Skin of body (tissue), 2 donors: Measurements from ENCODE around the gene ANAPC1. TPM values are rescaled to one million over a fixed set of nuclear protein-coding genes. Genes with fewer than 3 reads are reported as not detected.
"Not testable (repeated sequence)": the region's sequence is repeated elsewhere in the genome, so short reads cannot be mapped to it uniquely, and the experiment has no call there.

Source experiments
- DNase-seq: peaks from one replicate; lab custom pipeline; 2025; lab: John Stamatoyannopoulos, UW
- total RNA-seq: library from RNA; depleted of rRNA; stranded (reverse); fragments of >200 nt; gene quantifications from one replicate; pipeline ENCODE4 v1.2.3, GENCODE V29; 2014

Gene ANAPC1
- total RNA-seq, 1 donor from 2014 or later = 51.1 TPM

DNA sequence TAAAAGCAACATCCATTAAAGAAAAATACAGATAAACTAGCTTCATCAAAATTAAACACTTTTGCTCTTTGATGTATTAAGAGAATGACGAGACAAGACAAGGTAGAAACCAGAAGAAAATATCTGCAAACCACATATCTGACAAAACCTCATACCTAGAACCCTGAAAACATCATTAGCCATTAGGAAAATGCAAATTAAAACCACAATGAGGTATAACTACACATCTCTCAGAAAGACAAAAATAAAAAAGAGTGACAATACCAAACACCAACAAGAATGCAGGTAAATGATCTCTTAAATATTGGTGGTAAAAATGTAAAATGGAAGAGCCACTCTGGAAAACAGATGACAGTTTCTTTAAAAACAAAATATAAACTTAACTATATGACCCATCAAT lies 53.5 kb downstream of the ANAPC1 start:
- not testable (repeated sequence) for DNase-seq

DNA sequence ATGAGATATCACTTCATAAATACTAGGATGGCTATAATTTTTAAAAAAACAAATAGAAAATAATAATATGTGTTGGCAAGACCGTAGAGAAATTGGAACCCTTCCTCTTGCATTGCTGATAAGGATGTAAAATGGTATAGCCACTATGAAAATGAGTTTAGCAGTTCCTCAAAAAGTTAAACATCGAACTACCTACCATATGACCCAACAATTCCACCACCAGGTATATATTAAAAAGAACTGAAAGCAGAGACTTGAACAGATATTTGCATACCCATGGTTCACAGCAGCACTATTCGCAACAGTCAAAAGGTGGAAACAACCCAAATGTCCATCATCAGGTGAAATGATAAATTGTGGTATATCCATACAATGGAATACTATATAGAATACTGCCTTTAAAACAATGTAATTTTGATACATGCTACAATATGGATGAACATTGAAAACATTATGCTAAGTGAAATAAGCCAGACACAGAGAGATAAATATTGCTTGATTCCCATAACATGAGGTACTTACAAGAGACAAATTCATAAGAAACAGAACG lies 55.7 kb downstream of the ANAPC1 start:
- DNase-seq = not testable (repeated sequence)

DNA sequence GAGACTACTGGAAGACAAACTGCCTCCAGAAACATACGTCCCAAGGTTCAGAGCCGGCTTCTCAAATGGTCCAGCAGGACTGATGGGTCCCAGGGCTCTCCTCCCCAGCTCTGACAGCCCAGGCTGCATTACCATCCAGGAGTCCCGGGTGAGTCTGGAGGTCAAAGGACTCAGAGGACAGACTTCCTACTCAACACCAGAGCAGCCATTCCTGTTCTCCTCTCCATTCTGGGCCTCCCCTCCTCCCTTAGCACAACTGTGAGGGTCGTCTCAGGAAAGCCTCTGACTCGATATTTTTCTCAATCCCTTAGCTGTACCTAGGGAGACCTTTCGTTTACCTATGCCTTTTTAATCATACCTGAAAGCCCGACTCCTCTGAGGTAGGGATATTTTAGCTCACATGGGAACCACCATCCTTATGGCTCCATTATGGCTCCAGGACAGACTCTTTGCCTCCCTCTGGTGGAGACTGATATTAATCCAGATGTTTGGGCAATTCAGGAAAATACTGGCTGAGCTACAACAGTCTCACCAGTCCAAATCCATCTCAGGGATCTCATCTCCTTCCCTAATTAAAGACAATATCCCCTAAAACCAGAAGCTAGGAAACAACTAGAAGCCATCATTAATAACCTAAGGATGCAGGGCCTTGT lies 70.9 kb downstream of the ANAPC1 start:
- DNase-seq = not testable (repeated sequence)

DNA sequence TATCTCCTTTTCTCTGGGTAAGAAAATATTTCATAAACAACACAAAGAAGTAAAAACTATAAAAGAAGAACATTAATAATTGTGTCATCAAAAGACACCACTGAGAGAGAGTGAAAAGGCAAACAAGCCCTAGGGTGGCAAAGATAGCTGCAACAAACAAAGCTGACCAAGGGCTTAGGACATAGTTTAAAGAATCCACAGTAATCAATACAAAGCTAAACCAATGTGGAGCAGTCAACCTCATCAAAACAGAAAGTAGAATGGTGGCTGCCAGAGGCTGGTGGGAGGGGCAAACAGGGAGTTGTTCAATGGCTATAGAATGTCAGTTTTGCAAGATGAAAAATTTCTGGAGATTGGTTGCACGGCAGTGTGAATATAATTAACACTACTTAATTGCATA lies 93.4 kb downstream of the ANAPC1 start:
- not testable (repeated sequence) for DNase-seq

- not testable (repeated sequence) for DNase-seq
Observed at GRCh38 chr2:111784081-111784480, 99.9 kb downstream of the ANAPC1 start.

- not testable (repeated sequence) for DNase-seq
Observed at GRCh38 chr2:111782195-111782594, 101.8 kb downstream of the ANAPC1 start.

DNA sequence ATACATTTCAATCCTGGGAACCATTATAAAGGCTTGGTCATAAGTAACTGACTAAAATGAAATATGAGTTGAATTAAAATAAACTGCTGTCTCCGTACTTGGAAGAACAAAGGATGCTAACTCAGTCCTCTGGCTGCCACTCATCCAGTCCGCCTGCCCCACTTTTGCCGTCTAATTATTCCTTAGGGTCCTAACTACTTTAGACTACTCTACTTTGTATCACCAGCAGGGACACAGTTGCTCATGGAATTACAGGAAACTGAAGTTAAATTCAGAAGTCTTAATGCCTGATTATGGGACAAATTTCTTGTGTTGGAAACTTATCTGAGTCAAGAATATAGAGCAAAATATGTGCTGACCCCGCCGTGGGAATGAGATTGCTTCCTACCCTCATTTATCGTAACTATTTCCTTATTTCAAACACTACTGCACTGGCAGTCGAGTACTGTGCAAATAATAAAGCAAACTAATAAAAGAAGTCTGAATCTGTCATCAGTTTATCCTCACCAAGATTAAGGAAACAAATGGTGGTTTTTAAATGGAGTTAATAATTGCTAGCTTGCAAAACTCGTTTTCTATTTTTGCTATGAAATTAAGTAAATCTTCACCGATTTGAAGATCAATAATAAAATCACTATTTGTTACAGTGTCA lies 102.4 kb downstream of the ANAPC1 start:
- not testable (repeated sequence) for DNase-seq

DNA sequence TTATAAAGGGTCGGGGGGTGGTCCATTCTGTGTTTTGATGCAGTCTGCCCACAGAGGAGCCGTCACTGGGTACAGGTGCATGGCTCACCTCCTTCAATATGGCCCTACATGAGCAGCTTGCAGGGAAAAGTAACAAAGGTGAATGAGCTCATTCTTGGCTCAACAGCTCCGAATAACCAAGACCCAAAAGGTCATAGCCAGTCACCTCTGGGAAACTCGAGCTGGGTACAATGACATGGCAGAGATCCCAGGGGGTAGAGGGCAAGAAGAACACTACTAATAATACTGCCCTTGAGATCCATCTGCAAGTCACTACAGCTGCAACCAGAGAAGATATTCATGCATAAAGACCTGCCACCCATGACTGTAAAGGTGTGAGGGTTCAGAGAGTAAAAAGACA lies 106.8 kb downstream of the ANAPC1 start:
- DNase-seq = not testable (repeated sequence)

- DNase-seq = not testable (repeated sequence)
Observed at GRCh38 chr2:111776296-111776695, 107.7 kb downstream of the ANAPC1 start.

DNA sequence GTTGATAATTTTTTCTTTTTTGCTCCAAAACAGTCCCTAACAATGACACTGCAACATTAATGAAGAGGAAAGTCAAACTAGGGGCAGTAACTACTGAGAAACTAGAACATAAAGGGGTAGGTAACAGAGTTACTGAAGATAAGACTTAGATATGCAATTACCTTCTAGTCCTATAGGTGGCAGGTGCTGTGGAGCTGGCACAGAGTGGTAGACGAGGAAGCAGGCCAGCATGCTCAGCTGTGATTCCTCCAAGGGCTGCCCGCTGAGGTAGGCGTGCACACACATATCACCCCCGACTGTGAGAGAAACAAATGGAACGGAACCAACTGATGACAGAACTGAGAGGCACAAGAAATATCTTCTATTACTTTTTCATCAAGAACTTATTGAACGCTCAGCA lies 111.8 kb downstream of the ANAPC1 start:
- not testable (repeated sequence) for DNase-seq

- not testable (repeated sequence) for DNase-seq
Observed at GRCh38 chr2:111770916-111771658, 112.9 kb downstream of the ANAPC1 start.

DNA sequence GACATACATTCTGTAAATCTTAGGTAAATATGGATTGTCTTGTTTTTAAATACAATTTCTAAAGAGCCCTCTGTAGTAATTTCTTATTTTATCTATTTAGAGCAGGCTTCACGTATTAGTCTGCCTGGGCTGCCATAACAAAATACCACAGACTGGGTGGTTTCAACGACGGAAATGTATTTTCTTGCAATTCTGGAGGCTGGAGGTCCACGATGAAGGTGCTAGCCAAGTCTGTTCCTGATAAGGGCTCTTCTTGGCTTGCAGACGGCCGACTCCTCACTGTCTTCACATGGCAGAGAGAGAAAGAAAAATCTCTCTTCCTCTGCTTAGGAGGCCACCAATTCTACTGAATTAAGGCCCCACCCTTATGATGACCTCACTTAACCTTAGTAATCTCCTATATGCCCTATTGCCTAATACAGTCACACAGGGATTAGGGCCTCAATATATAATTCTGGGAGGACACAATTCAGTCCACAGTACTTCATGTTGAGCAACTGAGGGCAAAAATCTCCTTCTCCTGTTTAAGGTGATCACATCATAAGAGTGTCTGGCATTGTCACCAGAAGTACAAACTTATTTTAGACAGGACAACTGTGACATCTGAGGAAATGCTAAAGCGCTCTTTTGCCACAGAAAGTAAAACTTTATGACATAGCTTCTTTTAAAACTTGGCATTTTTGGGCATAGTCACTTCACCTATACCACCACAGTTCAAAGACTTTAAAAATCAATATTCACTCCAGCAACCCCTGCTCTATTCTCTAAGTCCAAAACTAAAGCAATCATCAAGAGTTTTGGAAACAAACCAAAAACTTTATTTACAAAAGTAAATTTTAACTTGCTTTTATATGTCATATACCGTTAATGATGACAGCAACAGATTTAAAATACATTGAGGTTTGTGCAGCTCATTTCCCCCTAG lies 115.5 kb downstream of the ANAPC1 start:
- not testable (repeated sequence) for DNase-seq

DNA sequence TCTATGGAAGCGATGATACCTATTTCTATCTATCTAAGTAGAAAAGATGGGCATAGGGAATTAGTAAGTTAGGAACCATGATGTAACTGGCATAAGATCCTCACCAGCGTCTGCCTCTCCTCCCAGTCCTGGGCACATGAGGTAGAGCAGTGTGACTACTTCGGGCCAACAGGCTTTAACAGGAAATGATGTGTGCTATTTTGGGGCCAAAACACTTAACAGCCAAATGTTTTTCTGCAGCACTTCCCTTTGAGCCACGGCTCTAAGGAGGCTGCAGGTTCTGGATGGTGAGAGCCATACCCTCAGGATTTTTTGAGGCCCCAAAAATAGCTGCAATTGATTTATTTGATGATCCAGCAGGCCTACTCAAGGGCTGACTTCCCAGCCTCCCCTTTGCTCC lies 116.9 kb downstream of the ANAPC1 start:
- DNase-seq = not testable (repeated sequence)

- not testable (repeated sequence) for DNase-seq
Observed at GRCh38 chr2:111766295-111766694, 117.7 kb downstream of the ANAPC1 start.

DNA sequence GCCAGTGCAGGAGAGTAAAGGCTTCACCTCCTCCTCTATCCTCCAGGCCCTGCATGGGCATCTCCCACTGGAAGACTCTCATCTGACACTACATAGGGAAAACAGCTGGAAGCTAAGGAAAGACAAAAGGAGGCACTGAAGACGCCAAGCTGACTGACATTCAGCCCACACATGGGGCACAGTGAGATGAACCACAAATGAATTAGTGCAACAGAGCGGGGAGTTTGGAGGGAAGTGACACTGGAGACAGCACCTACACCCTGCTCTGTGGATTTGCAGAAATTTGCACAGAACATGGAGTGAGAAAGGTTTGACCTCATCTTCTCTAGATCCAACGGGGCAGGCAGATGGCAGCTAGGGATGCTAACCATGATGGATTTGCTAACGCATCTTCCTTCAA lies 119.8 kb downstream of the ANAPC1 start:
- not testable (repeated sequence) for DNase-seq

DNA sequence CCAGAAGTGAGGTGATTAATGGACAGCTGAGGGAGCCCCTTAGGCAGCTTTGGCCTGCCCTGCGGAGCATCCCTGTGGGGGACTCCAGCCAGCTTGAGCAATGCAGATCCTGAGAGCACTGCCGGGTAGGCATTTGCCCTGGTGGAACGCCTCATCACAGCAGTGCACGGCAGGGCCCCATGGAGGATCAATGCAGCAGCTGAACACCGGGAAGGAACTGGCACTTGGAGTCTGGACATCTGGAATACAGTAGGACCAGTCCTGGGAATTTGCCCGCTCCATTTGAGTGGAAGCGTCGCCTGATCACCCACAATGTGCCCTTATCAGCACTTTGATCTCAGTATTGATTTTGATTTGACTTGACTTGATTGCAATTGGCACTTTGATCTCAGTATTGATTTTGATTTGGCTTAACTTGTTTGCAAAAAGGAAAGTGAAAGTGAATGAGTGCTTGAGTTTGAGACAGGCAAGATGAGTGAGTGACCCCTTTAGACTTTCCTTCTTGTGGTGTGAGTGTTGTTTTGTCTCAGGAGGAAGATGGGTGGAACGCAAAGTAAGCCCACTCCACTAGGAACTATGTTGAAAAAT lies 123.2 kb downstream of the ANAPC1 start:
- not testable (repeated sequence) for DNase-seq

- not testable (repeated sequence) for DNase-seq
Observed at GRCh38 chr2:111752533-111752932, 131.5 kb downstream of the ANAPC1 start.

DNA sequence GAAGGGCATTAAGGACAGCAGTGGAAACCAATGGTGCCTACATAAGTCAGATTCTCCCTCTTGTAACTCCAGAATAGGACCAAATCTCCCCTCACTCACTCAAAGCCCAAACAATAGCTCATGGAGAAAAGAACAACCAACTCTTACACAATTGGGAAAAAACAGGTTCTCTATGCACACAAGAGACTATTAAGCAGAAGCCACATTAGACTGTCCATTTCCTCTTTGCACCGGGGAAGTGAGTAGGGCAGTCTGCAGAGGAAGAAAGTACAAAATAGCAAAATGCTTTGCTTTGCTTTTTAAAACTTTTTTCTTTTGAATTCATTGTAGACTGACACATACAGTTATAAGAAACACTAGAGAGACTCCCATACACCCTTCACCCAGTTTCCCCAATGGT lies 133.4 kb downstream of the ANAPC1 start:
- not testable (repeated sequence) for DNase-seq

DNA sequence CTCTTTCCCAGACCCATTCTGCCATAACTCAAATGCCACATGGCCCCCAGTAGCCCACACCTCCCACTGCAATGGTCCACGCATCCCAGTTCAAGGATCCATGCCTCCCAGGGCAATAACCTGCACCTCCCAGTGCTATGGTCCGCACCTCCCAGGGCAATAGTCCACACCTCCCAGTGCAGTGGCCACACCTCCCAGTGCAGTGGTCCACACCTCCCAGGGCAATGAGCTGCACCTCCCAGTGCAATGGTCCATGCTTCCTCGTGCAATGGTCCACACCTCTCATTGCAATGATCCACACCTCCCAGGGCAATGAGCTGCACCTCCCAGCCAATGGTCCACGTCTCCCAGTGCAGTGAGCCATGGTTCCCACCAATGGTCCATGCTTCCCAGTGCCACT lies 135.6 kb downstream of the ANAPC1 start:
- not testable (repeated sequence) for DNase-seq

DNA sequence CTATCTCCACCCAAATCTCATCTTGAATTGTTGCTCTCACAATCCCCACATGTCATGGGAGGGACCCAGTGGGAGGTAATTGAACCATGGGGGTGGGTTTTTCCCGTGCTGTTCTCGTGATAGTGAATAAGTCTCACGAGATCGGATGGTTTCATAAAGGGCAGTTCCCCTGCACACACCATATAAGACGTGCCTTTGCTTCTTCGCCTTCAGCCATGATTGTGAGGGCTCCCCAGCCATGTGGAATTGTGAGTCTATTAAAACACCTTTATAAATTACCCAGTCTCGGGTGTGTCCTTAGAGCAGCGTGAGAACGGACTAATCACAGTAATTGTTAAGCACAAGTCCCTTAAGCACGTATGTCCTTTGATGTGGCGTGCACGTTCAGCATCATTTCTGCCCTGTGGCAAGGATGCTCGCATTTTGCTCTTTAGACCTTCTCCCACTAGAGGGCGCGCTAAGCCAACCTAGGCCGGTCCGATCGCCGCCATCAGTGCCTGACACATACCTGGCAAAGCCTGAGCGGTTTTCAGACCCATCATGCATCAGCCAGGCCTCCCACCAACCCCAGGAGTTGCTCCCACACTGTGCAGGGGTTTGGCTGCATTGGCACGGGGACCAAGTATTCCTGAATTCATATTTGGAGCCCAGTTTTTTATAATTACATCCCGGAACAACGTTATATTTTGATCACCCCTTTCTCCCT lies 136.4 kb downstream of the ANAPC1 start:
- not testable (repeated sequence) for DNase-seq
